Natural killer cell treated with Interleukin-12 subunit alpha and Interleukin-12 subunit beta and Interleukin-15 and Interleukin-18, amount 100 ng/mL, for 72 hours (primary cell): ENCODE measurements around the gene NR6A1. TPM values are rescaled to one million over a fixed set of nuclear protein-coding genes. Genes with fewer than 3 reads are reported as not detected.
A peak's percentile ranks its signal among the peaks of the same experiment; 100 is the strongest.
"Not testable (repeated sequence)": the region's sequence is repeated elsewhere in the genome, so short reads cannot be mapped to it uniquely, and the experiment has no call there.

ENCODE experiments used
- ATAC-seq, 2 donors: fragments of 150-1000 bp; cut with Tn5 transposase in 1 of 2; sonication (Bioruptor Pico), chemical (Tn5 transposase) in 1 of 2; 2 replicates each; pipeline ENCODE4 v1.10.0; 2021
- DNase-seq: peaks from one replicate; pipeline ENCODE4 v3.0.0; 2022; ENCODE audit warnings: low spot score
- H3K27ac Mint-ChIP-seq, 2 donors: 1 replicate in 1 of 2; 2 replicates in 1 of 2; pipeline ENCODE4 v1.8.0; 2022; ENCODE audit warnings: mixed read lengths in 2 of 2, mild to moderate bottlenecking in 1 of 2, moderate library complexity in 1 of 2
- H3K27me3 Mint-ChIP-seq, 2 donors: 1 replicate in 1 of 2; 2 replicates in 1 of 2; pipeline ENCODE4 v1.8.0; 2022; ENCODE audit warnings: mixed read lengths in 2 of 2
- H3K36me3 Mint-ChIP-seq: one replicate; pipeline ENCODE4 v1.8.0; 2022; ENCODE audit warnings: mixed read lengths
- H3K4me1 Mint-ChIP-seq, 2 donors: 1 replicate in 1 of 2; 2 replicates in 1 of 2; pipeline ENCODE4 v1.8.0; 2022; ENCODE audit warnings: low read depth in 2 of 2, mixed read lengths in 2 of 2, mild to moderate bottlenecking in 1 of 2
- H3K4me3 Mint-ChIP-seq: one replicate; pipeline ENCODE4 v1.8.0; 2022; ENCODE audit warnings: mixed read lengths
- H3K9me3 Mint-ChIP-seq: 2 replicates; pipeline ENCODE4 v1.8.0; 2022; ENCODE audit warnings: mixed read lengths
- total RNA-seq, 2 donors: library from RNA; stranded (reverse); gene quantifications; one replicate each; pipeline ENCODE4 v1.2.3, GENCODE V29; 2022

NR6A1 gene
- total RNA-seq, 2 donors from 2014 or later = 2.0 to 3.8 TPM

- Mint-ChIP-seq H3K4me3 (peak overlapping the region; percentile 39), H3K27me3 (no peaks in the 10 kb centered on the region), H3K9me3 (no peaks in the 10 kb centered on the region), H3K36me3 (no peaks in the 10 kb centered on the region), H3K27ac (peak overlapping the region in 1 of 2 donors; percentile 84), H3K4me1 (peaks cover 30 to 41% of the 10 kb centered on the region in 2 donors)
- no peak for DNase-seq
- no peak for ATAC-seq
These were observed 141.5 kb downstream of the NR6A1 start for GRCh38 chr9:124629600-124629999.

GRCh38 chr9:124628741-124629140 is 142.4 kb downstream of the NR6A1 start:
- no peaks in the 10 kb centered on the region for H3K27me3 Mint-ChIP-seq
- no peaks in the 10 kb centered on the region for H3K9me3 Mint-ChIP-seq
- peak overlapping the region in 1 of 2 donors; percentile 84 for H3K27ac Mint-ChIP-seq
- H3K4me1 Mint-ChIP-seq = peaks cover 39 to 49% of the 10 kb centered on the region in 2 donors
- no peaks in the 10 kb centered on the region for H3K36me3 Mint-ChIP-seq
- H3K4me3 Mint-ChIP-seq = no peak overlapping the region
- no peak for DNase-seq
- ATAC-seq = no peak

- no peaks in the 10 kb centered on the region for H3K9me3 Mint-ChIP-seq
- peak overlapping the region; percentile 63 to 78 for H3K27ac Mint-ChIP-seq
- peak overlapping the region; percentile 71 for H3K4me3 Mint-ChIP-seq
- DNase-seq (no peak), ATAC-seq (no peak)
- H3K4me1 Mint-ChIP-seq = peaks cover 47 to 61% of the 10 kb centered on the region in 2 donors
- H3K27me3 Mint-ChIP-seq = no peaks in the 10 kb centered on the region
- no peaks in the 10 kb centered on the region for H3K36me3 Mint-ChIP-seq
These were observed 144.8 kb downstream of the NR6A1 start for GRCh38 chr9:124626276-124626675.

GRCh38 chr9:124625087-124625486 is 146.0 kb downstream of the NR6A1 start:
- H3K4me1 Mint-ChIP-seq = peaks cover 54 to 68% of the 10 kb centered on the region in 2 donors
- ATAC-seq (peak; percentile 83 to 85), DNase-seq (no peak)
- no peaks in the 10 kb centered on the region for H3K9me3 Mint-ChIP-seq
- peak overlapping the region; percentile 64 to 74 for H3K27ac Mint-ChIP-seq
- no peaks in the 10 kb centered on the region for H3K27me3 Mint-ChIP-seq
- H3K4me3 Mint-ChIP-seq = peak overlapping the region; percentile 69
- no peaks in the 10 kb centered on the region for H3K36me3 Mint-ChIP-seq

DNA sequence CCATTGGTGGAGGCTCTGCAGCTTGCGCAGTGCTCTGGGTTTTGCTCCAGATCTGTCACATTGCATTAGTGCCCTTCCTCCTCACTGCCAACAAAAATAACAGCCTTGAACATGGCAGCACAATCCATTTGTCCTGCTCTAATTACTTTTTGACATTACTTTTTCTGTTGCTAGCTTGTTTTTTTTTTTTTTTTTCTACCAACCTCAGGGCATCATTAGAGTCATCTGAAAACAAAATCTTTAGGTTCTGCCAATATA is 146.4 kb downstream of the NR6A1 start:
- H3K27ac Mint-ChIP-seq = peak overlapping the region; percentile 64 to 74
- H3K9me3 Mint-ChIP-seq = no peaks in the 10 kb centered on the region
- peaks cover 51 to 65% of the 10 kb centered on the region in 2 donors for H3K4me1 Mint-ChIP-seq
- no peaks in the 10 kb centered on the region for H3K27me3 Mint-ChIP-seq
- no peak for DNase-seq
- peak overlapping the region; percentile 69 for H3K4me3 Mint-ChIP-seq
- no peak for ATAC-seq
- no peaks in the 10 kb centered on the region for H3K36me3 Mint-ChIP-seq

DNA sequence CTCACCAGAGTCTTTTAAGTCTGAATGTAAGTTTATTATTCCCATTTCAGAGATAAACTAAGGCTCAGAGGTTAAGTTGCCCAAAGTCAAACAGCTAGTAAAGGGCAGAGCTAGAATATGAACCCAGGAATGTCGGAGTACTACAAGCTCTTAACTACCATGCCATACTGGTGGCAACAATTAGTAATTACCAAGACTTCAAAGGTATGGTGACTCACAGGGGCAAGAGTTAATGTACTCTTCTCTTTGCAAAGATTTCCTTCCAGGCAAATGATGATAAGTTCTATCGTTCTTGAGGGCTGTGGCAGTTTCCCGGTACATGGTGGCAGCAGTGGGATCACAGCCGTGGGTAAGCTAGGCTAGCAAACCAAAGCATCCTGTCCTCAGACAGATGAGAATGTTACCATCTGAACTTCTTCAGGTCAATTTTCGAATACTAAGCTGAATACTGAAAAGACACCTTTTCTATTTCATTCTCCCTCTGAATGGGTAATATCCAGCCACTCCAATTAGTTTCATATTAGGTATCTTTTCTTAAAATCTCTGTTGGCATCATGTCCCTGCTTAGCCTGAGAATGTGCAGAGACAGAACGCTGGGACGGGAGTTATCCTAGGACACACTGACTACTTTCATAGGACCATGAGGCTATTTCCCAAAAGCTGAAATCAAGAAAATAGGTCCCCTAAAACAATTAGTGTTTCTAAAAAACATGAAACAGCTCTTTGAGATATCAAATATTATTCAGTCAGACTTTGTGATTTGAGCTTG is 147.0 kb downstream of the NR6A1 start:
- Mint-ChIP-seq H3K36me3 (no peaks in the 10 kb centered on the region), H3K4me3 (peak overlapping the region; percentile 69), H3K9me3 (no peaks in the 10 kb centered on the region), H3K27me3 (no peaks in the 10 kb centered on the region), H3K27ac (peak overlapping the region; percentile 64 to 74), H3K4me1 (peaks cover 47 to 61% of the 10 kb centered on the region in 2 donors)
- no peak for ATAC-seq
- DNase-seq = no peak

GRCh38 chr9:124622882-124623281 is 148.2 kb downstream of the NR6A1 start:
- ATAC-seq (no peak), DNase-seq (no peak)
- H3K27ac Mint-ChIP-seq = peak overlapping the region; percentile 14 to 48
- H3K36me3 Mint-ChIP-seq = no peaks in the 10 kb centered on the region
- peaks cover 54 to 65% of the 10 kb centered on the region in 2 donors for H3K4me1 Mint-ChIP-seq
- no peaks in the 10 kb centered on the region for H3K27me3 Mint-ChIP-seq
- H3K4me3 Mint-ChIP-seq = peak overlapping the region; percentile 40
- no peaks in the 10 kb centered on the region for H3K9me3 Mint-ChIP-seq

- Mint-ChIP-seq H3K27me3 (no peaks in the 10 kb centered on the region), H3K27ac (peak overlapping the region; percentile 39 to 48), H3K9me3 (no peaks in the 10 kb centered on the region), H3K36me3 (no peaks in the 10 kb centered on the region), H3K4me3 (peak overlapping the region; percentile 40), H3K4me1 (peaks cover 59 to 67% of the 10 kb centered on the region in 2 donors)
- peak; percentile 56 to 75 for ATAC-seq
- peak; percentile 68 for DNase-seq
These were observed 149.5 kb downstream of the NR6A1 start for GRCh38 chr9:124621371-124622328.

GRCh38 chr9:124618476-124618875 is 152.6 kb downstream of the NR6A1 start:
- H3K4me3 Mint-ChIP-seq = peak overlapping the region; percentile 13
- H3K27ac Mint-ChIP-seq = peak overlapping the region in 1 of 2 donors; percentile 72
- no peak for ATAC-seq
- H3K36me3 Mint-ChIP-seq = no peaks in the 10 kb centered on the region
- H3K27me3 Mint-ChIP-seq = peaks cover 0 to 3% of the 10 kb centered on the region in 2 donors
- no peak for DNase-seq
- no peaks in the 10 kb centered on the region for H3K9me3 Mint-ChIP-seq
- H3K4me1 Mint-ChIP-seq = peaks cover 38 to 42% of the 10 kb centered on the region in 2 donors

GRCh38 chr9:124617477-124618141 is 153.5 kb downstream of the NR6A1 start:
- H3K36me3 Mint-ChIP-seq = no peaks in the 10 kb centered on the region
- H3K4me1 Mint-ChIP-seq = peaks cover 31 to 36% of the 10 kb centered on the region in 2 donors
- peak; percentile 81 for DNase-seq
- no peaks in the 10 kb centered on the region for H3K9me3 Mint-ChIP-seq
- peaks cover 0 to 3% of the 10 kb centered on the region in 2 donors for H3K27me3 Mint-ChIP-seq
- ATAC-seq = peak; percentile 78 to 81
- no peak overlapping the region for H3K4me3 Mint-ChIP-seq
- peak overlapping the region in 1 of 2 donors; percentile 80 for H3K27ac Mint-ChIP-seq

GRCh38 chr9:124616961-124617360 is 154.2 kb downstream of the NR6A1 start:
- Mint-ChIP-seq H3K27me3 (peaks cover 0 to 3% of the 10 kb centered on the region in 2 donors), H3K4me1 (peaks cover 26 to 30% of the 10 kb centered on the region in 2 donors), H3K36me3 (no peaks in the 10 kb centered on the region), H3K4me3 (no peak overlapping the region), H3K27ac (no peak overlapping the region), H3K9me3 (no peaks in the 10 kb centered on the region)
- DNase-seq = no peak
- ATAC-seq = no peak

- peaks cover 18 to 21% of the 10 kb centered on the region in 2 donors for H3K4me1 Mint-ChIP-seq
- ATAC-seq, DNase-seq, H3K27me3 Mint-ChIP-seq, H3K36me3 Mint-ChIP-seq, H3K4me3 Mint-ChIP-seq, H3K9me3 Mint-ChIP-seq, H3K27ac Mint-ChIP-seq: not testable (repeated sequence)
These were observed 155.3 kb downstream of the NR6A1 start for GRCh38 chr9:124615840-124616239.

DNA sequence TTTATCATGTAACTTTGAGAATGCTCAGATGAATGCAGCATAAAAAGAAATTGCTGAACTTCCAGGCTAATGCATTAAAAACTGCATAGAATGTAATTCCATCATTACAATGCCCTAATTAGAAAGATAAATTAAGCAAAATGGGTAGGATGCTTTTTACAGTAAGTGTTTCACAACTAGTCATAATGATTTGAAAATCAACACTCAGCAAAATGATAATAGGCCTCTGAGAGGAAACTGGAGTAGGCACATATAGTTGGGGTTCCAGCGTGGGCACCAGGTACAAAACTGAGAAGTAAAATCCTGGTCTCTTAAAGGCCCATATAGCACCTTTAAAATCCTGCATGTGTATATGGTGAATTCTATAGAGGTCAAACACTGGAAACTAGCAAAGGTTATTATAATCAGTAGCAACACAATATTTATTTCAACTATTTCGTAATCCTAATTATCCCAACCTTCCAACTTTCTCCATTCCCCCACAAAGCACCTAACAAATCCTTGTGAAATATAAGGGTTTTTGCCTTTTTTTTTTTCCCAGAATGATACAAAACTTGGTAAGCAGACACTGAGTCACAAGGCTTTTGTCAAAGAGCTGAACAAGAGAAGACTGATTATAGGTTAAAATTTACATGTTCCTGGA is 155.9 kb downstream of the NR6A1 start:
- no peak for DNase-seq
- no peaks in the 10 kb centered on the region for H3K36me3 Mint-ChIP-seq
- no peak overlapping the region for H3K4me3 Mint-ChIP-seq
- H3K27me3 Mint-ChIP-seq = peaks cover 2 to 3% of the 10 kb centered on the region in 2 donors
- H3K27ac Mint-ChIP-seq = no peak overlapping the region
- no peak for ATAC-seq
- peaks cover 12 to 14% of the 10 kb centered on the region in 2 donors for H3K4me1 Mint-ChIP-seq
- no peaks in the 10 kb centered on the region for H3K9me3 Mint-ChIP-seq
